Neutrophil (primary cell): ENCODE results near the gene TACO1.

ENCODE experiments used
- H3K27ac ChIP-seq: fragments of 200-600 bp; sonication (generic); 2 replicates; pipeline ENCODE4 v1.5.1; 2016; ENCODE audit warnings: mild to moderate bottlenecking, moderate library complexity
- H3K27me3 ChIP-seq: fragments of 200-600 bp; sonication (generic); 2 replicates; pipeline ENCODE4 v1.6.0; 2016; ENCODE audit warnings: mild to moderate bottlenecking
- H3K36me3 ChIP-seq: fragments of 200-600 bp; sonication (generic); 2 replicates; pipeline ENCODE4 v1.5.1; 2017
- H3K4me1 ChIP-seq, 2 experiments: fragments of 200-600 bp in 1 of 2; sonication (generic) in 1 of 2; 1 replicate in 1 of 2; 2 replicates in 1 of 2; pipeline versions ENCODE4 v1.5.1 to v1.6.1; 2013 to 2016; ENCODE audit warnings: low read depth in 1 of 2, low read length in 1 of 2, mild to moderate bottlenecking in 1 of 2, moderate library complexity in 1 of 2; ENCODE audit not compliant: control insufficient read depth in 1 of 2, insufficient read depth in 1 of 2
- H3K4me3 ChIP-seq, 2 experiments: fragments of 200-600 bp in 1 of 2; sonication (generic) in 1 of 2; 1 replicate in 1 of 2; 2 replicates in 1 of 2; pipeline ENCODE4 v1.5.1; 2013 to 2016; ENCODE audit warnings: low read depth in 1 of 2, low read length in 1 of 2, mild to moderate bottlenecking in 1 of 2, moderate library complexity in 1 of 2
- H3K9me3 ChIP-seq: fragments of 200-600 bp; sonication (generic); 2 replicates; pipeline ENCODE4 v1.5.1; 2016
- CTCF ChIP-seq: fragments of 200-600 bp; sonication (generic); IDR thresholded peaks from 2 replicates; pipeline ENCODE4 v1.5.1; 2016; ENCODE audit warnings: antibody characterized with exemption

TACO1 gene

GRCh38 chr17:63611354-63611753, 10.7 kb downstream of the TACO1 start:
- no peak overlapping the region for H3K4me3 ChIP-seq
- no peaks in the 10 kb centered on the region for H3K9me3 ChIP-seq
- H3K27me3 ChIP-seq: peaks cover 5% of the 10 kb centered on the region
- H3K4me1 ChIP-seq: no peaks in the 10 kb centered on the region
- no peak overlapping the region for H3K27ac ChIP-seq
- TF ChIP-seq CTCF: no peak
- peaks cover 23% of the 10 kb centered on the region for H3K36me3 ChIP-seq

DNA sequence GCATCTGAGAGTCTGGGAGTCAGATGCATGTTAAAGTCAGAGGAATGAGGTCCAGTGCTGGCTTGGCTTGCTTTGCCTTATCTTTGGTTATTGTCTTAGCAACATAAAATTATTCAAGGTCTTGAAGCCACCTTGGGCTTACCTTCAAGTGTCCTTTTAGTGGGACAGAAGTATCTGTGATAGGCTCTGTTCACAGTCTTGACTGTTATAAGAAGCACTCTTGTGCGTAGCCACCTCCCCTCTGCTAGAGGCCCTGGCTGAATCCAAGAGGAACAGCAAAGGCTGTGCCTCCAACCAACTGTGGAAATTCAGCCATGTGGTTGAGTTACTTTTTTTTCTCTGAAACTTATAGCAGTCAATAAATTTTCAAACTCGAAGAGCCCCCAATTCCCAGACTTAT, 13.0 kb downstream of the TACO1 start:
- no peak for TF ChIP-seq CTCF
- H3K27me3 ChIP-seq: peaks cover 17% of the 10 kb centered on the region
- H3K9me3 ChIP-seq: no peaks in the 10 kb centered on the region
- H3K4me3 ChIP-seq: no peak overlapping the region
- no peak overlapping the region for H3K27ac ChIP-seq
- H3K36me3 ChIP-seq: peaks cover under 1% of the 10 kb centered on the region
- H3K4me1 ChIP-seq: no peaks in the 10 kb centered on the region

- Histone ChIP-seq H3K36me3 (no peaks in the 10 kb centered on the region), H3K4me1 (peaks cover 32 to 38% of the 10 kb centered on the region in 2 experiments), H3K27ac (peak overlapping the region; percentile 91), H3K27me3 (peaks cover 25% of the 10 kb centered on the region), H3K9me3 (no peaks in the 10 kb centered on the region), H3K4me3 (peak overlapping the region; percentile 77 to 85)
- no peak for TF ChIP-seq CTCF
These were observed 20.6 kb downstream of the TACO1 start for GRCh38 chr17:63621229-63621683.

DNA sequence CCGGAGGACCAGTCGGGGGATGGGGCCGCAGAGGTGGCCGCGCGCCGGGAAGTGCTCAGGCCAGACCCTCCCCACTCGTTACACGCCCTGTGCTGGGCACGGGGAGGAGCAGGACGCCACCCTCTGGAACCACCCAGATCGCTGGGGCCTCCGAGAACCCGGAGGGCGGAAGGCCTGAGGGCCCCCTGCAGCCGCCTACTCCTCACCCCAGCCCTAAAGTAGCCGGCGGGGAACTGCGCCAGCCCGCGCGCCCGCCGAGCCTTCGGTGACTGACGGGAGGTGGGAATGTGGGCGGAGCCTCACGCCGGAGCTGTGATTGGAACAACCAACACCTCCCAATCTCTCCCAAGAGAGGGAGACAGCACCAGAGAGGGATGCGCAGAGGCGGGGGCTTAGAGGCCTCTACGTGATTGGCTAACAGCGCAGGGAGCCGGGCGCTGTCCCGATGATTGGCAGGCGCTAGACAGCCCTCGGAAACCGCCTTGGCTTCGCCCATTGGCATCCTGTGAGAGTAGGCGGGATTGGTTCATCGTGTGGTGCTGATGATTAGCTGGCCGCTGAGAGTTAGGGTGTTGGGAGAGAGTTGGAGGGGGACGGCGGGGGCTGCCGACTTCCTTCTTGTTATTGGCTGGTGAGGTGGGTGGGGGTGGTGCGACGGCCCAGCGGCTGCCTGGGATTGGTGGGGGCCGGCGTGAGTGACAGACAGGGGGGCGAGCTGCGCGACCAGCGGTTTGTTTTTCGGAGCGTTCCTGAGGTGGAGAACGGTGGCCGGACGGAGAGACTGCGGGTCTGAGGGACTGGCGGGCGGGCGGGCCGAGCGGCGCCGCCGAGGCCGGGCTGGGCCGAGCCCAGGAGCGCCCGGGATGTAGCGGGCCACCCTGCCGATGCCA, 21.2 kb downstream of the TACO1 start, which contains the start of gene MAP3K3:
Gene MAP3K3 (plus strand): TSS at position 734 of the 890 bp plus-strand sequence. CDS start 343 bp downstream, outside the sequence.
- peak; percentile 48 for TF ChIP-seq CTCF

GRCh38 chr17:63622574-63623390, 22.1 kb downstream of the TACO1 start:
- H3K36me3 ChIP-seq: no peaks in the 10 kb centered on the region
- TF ChIP-seq CTCF: no peak
- H3K4me3 ChIP-seq: peak overlapping the region; percentile 77 to 85
- peaks cover 16% of the 10 kb centered on the region for H3K27me3 ChIP-seq
- peaks cover 42 to 47% of the 10 kb centered on the region in 2 experiments for H3K4me1 ChIP-seq
- peak overlapping the region; percentile 91 for H3K27ac ChIP-seq
- H3K9me3 ChIP-seq: no peaks in the 10 kb centered on the region

More for the DNA sequence above, 21.2 kb downstream of the TACO1 start, which contains the start of gene MAP3K3:
- Histone ChIP-seq H3K27ac (peak within 1 kb of the TSS; percentile 91), H3K4me3 (peak within 1 kb of the TSS; percentile 77 to 85), H3K27me3 (peaks cover 20% of the 10 kb centered on the region), H3K4me1 (peaks cover 39 to 44% of the 10 kb centered on the region in 2 experiments), H3K9me3 (no peaks in the 10 kb centered on the region), H3K36me3 (no peaks in the 10 kb centered on the region)
